Activated T-helper 2 cell treated with anti-CD3 and anti-CD28 coated beads, Interferon-gamma antibody, Interleukin-2, Interleukin-4, amounts not matched to agents 10 μg/mL and 5 μg/mL and 100 μg/mL, durations not matched to agents 14 hours and 24 hours and 36 hours (primary cell): ENCODE data around the gene AJAP1. TPM values are rescaled to one million over a fixed set of nuclear protein-coding genes. Genes with fewer than 3 reads are reported as not detected.

Experiments used
- DNase-seq: peaks from one replicate; pipeline ENCODE4 v3.0.0; 2021; ENCODE audit warnings: low spot score
- H3K27ac Mint-ChIP-seq: one replicate; pipeline ENCODE4 v1.8.0; 2021; ENCODE audit warnings: mixed read lengths
- H3K27me3 Mint-ChIP-seq: one replicate; pipeline ENCODE4 v1.8.0; 2021; ENCODE audit warnings: low read depth, mixed read lengths
- H3K36me3 Mint-ChIP-seq: one replicate; pipeline ENCODE4 v1.8.0; 2021; ENCODE audit warnings: low read depth, mixed read lengths
- H3K4me1 Mint-ChIP-seq: one replicate; pipeline ENCODE4 v1.8.0; 2021; ENCODE audit warnings: low read depth, mixed read lengths
- H3K4me3 Mint-ChIP-seq: one replicate; pipeline ENCODE4 v1.8.0; 2021; ENCODE audit warnings: low read depth, mild to moderate bottlenecking, moderate library complexity, mixed read lengths
- H3K9me3 Mint-ChIP-seq: one replicate; pipeline ENCODE4 v1.8.0; 2021; ENCODE audit warnings: mixed read lengths
- intact Hi-C: fragments of 100-400 bp; cut with micrococcal nuclease; formaldehyde crosslinking; loops from one replicate; pipeline ENCODE4 v1.15.1; 2023
- total RNA-seq: library from RNA; stranded (reverse); gene quantifications from 2 replicates; pipeline ENCODE4 v1.2.3, GENCODE V29; 2022

The AJAP1 gene
- total RNA-seq, 1 donor from 2014 or later = not detected

- Mint-ChIP-seq H3K4me3 (no peak overlapping the region), H3K27me3 (no peaks in the 10 kb centered on the region), H3K9me3 (no peaks in the 10 kb centered on the region), H3K27ac (no peak overlapping the region), H3K36me3 (no peaks in the 10 kb centered on the region), H3K4me1 (no peaks in the 10 kb centered on the region)
- DNase-seq = no peak
- intact Hi-C loops = no loop called here
Measured at GRCh38 chr1:4729090-4729471, 74.7 kb downstream of the AJAP1 start.

GRCh38 chr1:4730078-4730477 lies 75.7 kb downstream of the AJAP1 start:
- Mint-ChIP-seq H3K36me3 (no peaks in the 10 kb centered on the region), H3K4me3 (no peak overlapping the region), H3K9me3 (no peaks in the 10 kb centered on the region), H3K4me1 (no peaks in the 10 kb centered on the region), H3K27ac (no peak overlapping the region), H3K27me3 (no peaks in the 10 kb centered on the region)
- DNase-seq = no peak
- intact Hi-C loops = no loop called here

DNA sequence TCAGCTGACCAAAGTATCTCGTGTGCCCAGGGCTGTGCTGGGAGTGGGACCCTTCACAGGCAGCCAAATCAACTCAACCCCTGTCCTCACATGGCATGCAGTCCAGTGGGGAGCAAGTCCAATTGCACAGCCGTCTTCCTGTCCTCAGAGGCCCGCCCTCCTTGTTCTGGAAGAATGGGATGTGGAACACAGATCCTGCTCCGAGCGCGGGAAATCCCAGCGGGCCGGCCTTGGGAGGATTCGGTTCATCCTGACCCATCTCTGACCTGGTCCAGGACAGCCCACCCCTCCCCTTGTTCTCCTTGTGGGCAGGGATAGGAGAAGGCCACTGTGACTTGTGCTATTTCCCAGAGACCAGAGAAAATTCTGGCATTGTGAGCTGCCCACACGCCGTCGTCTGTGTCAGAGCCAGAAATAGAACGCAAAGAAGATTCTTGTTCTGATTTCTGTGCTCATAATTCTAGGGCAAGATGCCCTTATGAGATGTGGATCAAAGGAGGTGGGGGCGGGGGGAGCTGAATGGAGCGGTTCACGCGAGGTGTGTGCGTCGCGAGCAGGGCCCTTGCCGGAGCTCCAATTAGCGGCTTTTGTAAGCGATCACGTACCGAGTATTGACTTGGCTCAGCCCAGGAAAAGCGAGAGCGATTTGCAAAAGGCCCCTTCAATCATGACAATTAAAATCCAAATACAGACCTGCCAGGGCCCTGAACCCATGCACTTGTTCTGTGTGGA lies 79.2 kb downstream of the AJAP1 start:
- no peak overlapping the region for H3K4me3 Mint-ChIP-seq
- H3K9me3 Mint-ChIP-seq = no peaks in the 10 kb centered on the region
- intact Hi-C loops = no loop called here
- no peak for DNase-seq
- H3K4me1 Mint-ChIP-seq = no peaks in the 10 kb centered on the region
- H3K27me3 Mint-ChIP-seq = no peaks in the 10 kb centered on the region
- H3K36me3 Mint-ChIP-seq = no peaks in the 10 kb centered on the region
- H3K27ac Mint-ChIP-seq = no peak overlapping the region

DNA sequence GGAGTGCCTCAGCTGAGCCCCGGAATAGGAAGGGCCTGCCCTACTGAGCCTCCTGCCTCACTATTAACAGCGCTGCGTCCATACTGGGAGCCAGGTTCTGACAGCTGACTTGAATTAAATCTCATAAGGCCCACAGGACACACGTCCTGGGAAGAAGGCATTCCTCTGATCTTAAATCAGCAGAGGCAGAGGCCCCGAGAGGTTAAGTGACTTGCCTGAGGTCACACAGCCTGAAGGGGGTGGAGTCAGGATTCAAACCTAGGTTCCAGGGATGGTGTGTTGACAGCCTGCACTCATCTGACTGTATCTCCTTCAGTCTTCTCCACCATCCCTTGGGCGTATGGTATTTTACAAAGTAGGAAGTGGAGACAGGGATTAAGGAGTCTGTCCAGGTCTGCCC lies 79.8 kb downstream of the AJAP1 start:
- no peaks in the 10 kb centered on the region for H3K36me3 Mint-ChIP-seq

DNA sequence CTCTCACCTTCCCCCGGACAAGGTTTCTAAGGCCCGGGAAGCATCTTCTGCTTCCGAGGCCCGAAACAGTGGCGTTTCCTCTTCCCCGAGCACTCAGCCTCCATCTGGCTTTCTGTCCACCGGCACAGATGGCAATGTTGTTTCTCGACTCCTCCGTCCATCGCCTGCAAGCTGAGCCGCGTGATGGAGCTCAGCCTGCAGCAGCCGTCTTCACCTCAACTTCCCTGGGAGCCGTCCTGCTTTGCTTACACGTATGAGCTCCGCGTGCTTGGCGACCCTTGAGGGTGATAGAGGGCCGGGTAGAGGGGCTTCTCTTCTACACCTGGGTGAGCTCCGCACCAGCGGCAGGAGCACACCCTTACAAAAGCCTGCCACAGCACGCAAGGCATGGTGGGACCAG lies 80.4 kb downstream of the AJAP1 start:
- H3K4me3 Mint-ChIP-seq = no peak overlapping the region
- no peaks in the 10 kb centered on the region for H3K27me3 Mint-ChIP-seq
- no peak for DNase-seq
- no peak overlapping the region for H3K27ac Mint-ChIP-seq
- no peaks in the 10 kb centered on the region for H3K36me3 Mint-ChIP-seq
- no peaks in the 10 kb centered on the region for H3K9me3 Mint-ChIP-seq
- intact Hi-C loops = no loop called here
- H3K4me1 Mint-ChIP-seq = no peaks in the 10 kb centered on the region

More for the DNA sequence above, 79.8 kb downstream of the AJAP1 start:
- intact Hi-C loops = no loop called here
- H3K9me3 Mint-ChIP-seq = no peaks in the 10 kb centered on the region
- H3K4me3 Mint-ChIP-seq = no peak overlapping the region
- no peak for DNase-seq
- no peaks in the 10 kb centered on the region for H3K4me1 Mint-ChIP-seq
- no peak overlapping the region for H3K27ac Mint-ChIP-seq
- H3K27me3 Mint-ChIP-seq = no peaks in the 10 kb centered on the region

DNA sequence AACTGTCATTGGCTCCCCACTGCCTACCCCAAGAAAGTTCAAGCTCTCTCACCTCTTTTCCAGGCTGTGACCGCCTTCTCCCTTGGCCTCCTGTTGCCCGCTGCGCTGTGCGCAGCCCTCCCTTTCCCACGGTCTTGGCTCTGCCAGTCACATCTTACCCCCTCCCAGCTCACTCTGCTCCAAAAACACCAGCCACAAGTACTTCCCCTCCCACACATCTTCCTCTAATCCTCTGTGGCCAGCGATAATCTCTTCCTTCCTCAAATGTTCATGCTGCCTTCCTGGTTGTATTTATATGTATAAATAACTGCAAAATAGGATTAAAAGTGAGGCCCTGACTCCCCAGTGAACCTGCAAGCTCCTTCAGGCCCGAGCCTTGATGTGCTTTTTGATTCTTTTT lies 81.8 kb downstream of the AJAP1 start:
- Mint-ChIP-seq H3K9me3 (no peaks in the 10 kb centered on the region), H3K27ac (no peak overlapping the region), H3K36me3 (no peaks in the 10 kb centered on the region), H3K4me1 (no peaks in the 10 kb centered on the region), H3K27me3 (no peaks in the 10 kb centered on the region), H3K4me3 (no peak overlapping the region)
- intact Hi-C loops = no loop called here
- DNase-seq = no peak

- no peak overlapping the region for H3K27ac Mint-ChIP-seq
- no peak overlapping the region for H3K4me3 Mint-ChIP-seq
- H3K4me1 Mint-ChIP-seq = no peaks in the 10 kb centered on the region
- no peak for DNase-seq
- H3K36me3 Mint-ChIP-seq = no peaks in the 10 kb centered on the region
- intact Hi-C loops = no loop called here
- no peaks in the 10 kb centered on the region for H3K27me3 Mint-ChIP-seq
- no peaks in the 10 kb centered on the region for H3K9me3 Mint-ChIP-seq
Measured at GRCh38 chr1:4741876-4742423, 87.5 kb downstream of the AJAP1 start.

DNA sequence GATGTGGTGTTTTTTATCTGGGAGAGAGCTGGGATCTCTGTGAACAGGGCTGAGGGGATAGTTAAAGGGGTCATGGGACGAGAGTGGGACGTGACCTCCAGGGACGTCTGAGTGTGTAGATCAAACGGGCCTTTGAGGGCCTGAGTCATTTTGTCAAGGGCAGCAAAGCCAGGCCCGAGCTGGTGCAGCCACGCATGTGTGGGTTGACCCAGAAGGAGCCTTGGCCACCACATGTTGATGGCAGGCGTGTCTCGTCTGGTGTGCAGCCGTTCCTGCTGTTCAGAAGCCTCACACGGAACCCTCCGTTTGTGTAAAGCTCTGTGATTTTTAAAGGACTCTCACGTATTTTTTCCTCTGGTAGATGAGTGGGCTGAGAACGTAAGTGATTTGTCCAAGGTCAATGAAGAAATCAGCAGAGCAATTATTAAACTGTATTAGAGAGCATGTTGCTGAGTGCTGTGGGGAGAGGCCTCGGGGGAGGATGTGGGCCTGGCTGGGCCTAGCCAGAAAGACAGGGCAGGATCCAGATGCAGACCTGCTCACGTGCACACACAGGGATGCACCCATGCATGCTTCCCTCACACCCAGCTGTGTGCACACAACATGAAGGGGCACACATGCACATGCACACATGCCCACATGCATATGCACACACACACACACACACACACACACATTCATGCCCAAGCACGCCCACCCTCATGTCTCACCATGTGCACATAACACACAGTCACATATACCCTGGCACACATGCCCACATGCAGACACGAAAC lies 89.8 kb downstream of the AJAP1 start:
- Mint-ChIP-seq H3K4me1 (no peaks in the 10 kb centered on the region), H3K36me3 (no peaks in the 10 kb centered on the region), H3K27me3 (no peaks in the 10 kb centered on the region), H3K9me3 (no peaks in the 10 kb centered on the region), H3K4me3 (no peak overlapping the region), H3K27ac (no peak overlapping the region)
- DNase-seq = no peak
- intact Hi-C loops = no loop called here

DNA sequence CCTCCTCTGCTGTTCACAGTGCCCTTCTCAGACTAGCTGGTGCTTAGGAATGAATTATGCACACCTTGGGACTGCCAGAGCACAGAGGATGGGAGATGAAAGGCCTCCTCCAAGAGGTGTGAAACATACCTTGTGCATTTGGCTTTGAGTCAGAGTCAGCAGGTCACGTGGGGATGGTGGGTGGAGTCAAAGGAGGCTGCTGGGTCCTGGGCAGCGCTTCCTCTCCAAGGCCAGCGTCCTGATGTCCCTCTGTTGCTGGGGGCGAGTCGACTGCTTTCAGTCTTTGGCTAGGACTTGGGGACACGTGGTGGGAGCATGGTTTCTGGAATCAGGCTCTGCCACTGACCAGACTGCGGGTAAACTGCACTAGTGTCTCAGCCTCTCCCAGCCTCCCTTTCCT lies 91.2 kb downstream of the AJAP1 start:
- Mint-ChIP-seq H3K4me1 (no peaks in the 10 kb centered on the region), H3K9me3 (no peaks in the 10 kb centered on the region), H3K27me3 (no peaks in the 10 kb centered on the region), H3K36me3 (no peaks in the 10 kb centered on the region), H3K4me3 (no peak overlapping the region), H3K27ac (no peak overlapping the region)
- intact Hi-C loops = no loop called here
- no peak for DNase-seq

- no peak for DNase-seq
- Mint-ChIP-seq H3K36me3 (no peaks in the 10 kb centered on the region), H3K4me1 (no peaks in the 10 kb centered on the region), H3K9me3 (peaks cover 4% of the 10 kb centered on the region), H3K27ac (no peak overlapping the region), H3K27me3 (no peaks in the 10 kb centered on the region), H3K4me3 (no peak overlapping the region)
- intact Hi-C loops = no loop called here
Measured at GRCh38 chr1:4749406-4749805, 95.0 kb downstream of the AJAP1 start.

GRCh38 chr1:4750177-4750576 lies 95.8 kb downstream of the AJAP1 start:
- DNase-seq = no peak
- Mint-ChIP-seq H3K36me3 (no peaks in the 10 kb centered on the region), H3K4me1 (no peaks in the 10 kb centered on the region), H3K27me3 (no peaks in the 10 kb centered on the region), H3K27ac (no peak overlapping the region), H3K9me3 (peaks cover 4% of the 10 kb centered on the region), H3K4me3 (no peak overlapping the region)
- intact Hi-C loops = no loop called here

DNA sequence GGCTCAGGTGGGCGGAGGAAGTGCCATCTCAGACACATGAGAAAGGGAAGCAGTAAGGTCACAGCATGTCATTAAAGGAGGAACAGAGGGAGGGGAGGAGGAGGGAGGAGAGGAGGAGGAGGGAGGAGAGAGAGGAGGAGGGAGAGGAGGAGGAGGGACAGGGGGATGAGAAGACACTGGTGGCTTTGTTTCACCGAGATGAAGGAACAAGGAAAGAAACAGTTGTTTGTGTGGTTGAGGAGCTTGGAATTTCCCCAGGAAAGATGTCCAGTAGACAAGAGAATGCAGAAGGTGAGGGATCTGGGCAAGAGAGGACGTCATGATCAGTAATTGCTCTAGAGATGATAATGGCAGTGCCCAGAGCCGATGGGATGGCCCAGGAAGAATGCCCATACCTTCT lies 97.7 kb downstream of the AJAP1 start:
- no peak for DNase-seq
- H3K36me3 Mint-ChIP-seq = no peaks in the 10 kb centered on the region
- H3K27ac Mint-ChIP-seq = no peak overlapping the region
- intact Hi-C loops = no loop called here
- H3K4me1 Mint-ChIP-seq = no peaks in the 10 kb centered on the region
- no peak overlapping the region for H3K4me3 Mint-ChIP-seq
- peaks cover 4% of the 10 kb centered on the region for H3K9me3 Mint-ChIP-seq
- no peaks in the 10 kb centered on the region for H3K27me3 Mint-ChIP-seq

GRCh38 chr1:4754816-4755215 lies 100.4 kb downstream of the AJAP1 start:
- DNase-seq = no peak
- H3K27me3 Mint-ChIP-seq = no peaks in the 10 kb centered on the region
- H3K36me3 Mint-ChIP-seq = no peaks in the 10 kb centered on the region
- no peak overlapping the region for H3K27ac Mint-ChIP-seq
- intact Hi-C loops = no loop called here
- peaks cover 20% of the 10 kb centered on the region for H3K9me3 Mint-ChIP-seq
- H3K4me1 Mint-ChIP-seq = no peaks in the 10 kb centered on the region
- no peak overlapping the region for H3K4me3 Mint-ChIP-seq
